Kidney (tissue), 14 donors: ENCODE data around the gene RHCG. TPM values are rescaled to one million over a fixed set of nuclear protein-coding genes. Genes with fewer than 3 reads are reported as not detected.

Experiments used
- DNase-seq, 5 donors: peaks; one replicate each; pipeline ENCODE4 v3.0.0-alpha.2; 2013 to 2020
- FAIRE-seq: peaks from 2 replicates; lab custom pipeline; 2012; peaks lifted over from hg19 to GRCh38; lab: Jason Lieb, UNC
- H3K27ac ChIP-seq, 2 donors: one replicate each; pipeline ENCODE4 v1.7.0; 2013; ENCODE audit warnings: low read depth in 2 of 2, low read length in 2 of 2, inconsistent platforms in 1 of 2
- H3K27me3 ChIP-seq: one replicate; pipeline ENCODE4 v1.7.1; 2013; ENCODE audit warnings: low read length, inconsistent platforms; ENCODE audit not compliant: control insufficient read depth, insufficient read depth
- H3K36me3 ChIP-seq, 3 donors: one replicate each; pipeline versions ENCODE4 v1.7.0 to v1.7.1; 2013; ENCODE audit warnings: low read length in 3 of 3, control low read depth in 1 of 3, inconsistent platforms in 1 of 3; ENCODE audit not compliant: insufficient read depth in 3 of 3, control insufficient read depth in 2 of 3
- H3K4me1 ChIP-seq, 3 donors: one replicate each; pipeline versions ENCODE4 v1.7.0 to v1.7.1; 2013; ENCODE audit warnings: low read length in 3 of 3, inconsistent platforms in 1 of 3, low read depth in 1 of 3; ENCODE audit not compliant: control insufficient read depth in 2 of 3, insufficient read depth in 2 of 3
- H3K4me3 ChIP-seq, 3 donors: one replicate each; pipeline versions ENCODE4 v1.7.0 to v1.8.1; 2013; ENCODE audit warnings: low read length in 3 of 3, control low read depth in 1 of 3, inconsistent platforms in 1 of 3
- H3K9ac ChIP-seq, 3 donors: one replicate each; pipeline versions ENCODE4 v1.7.0 to v1.7.1; 2013; ENCODE audit warnings: low read length in 3 of 3, control low read depth in 1 of 3, inconsistent platforms in 1 of 3
- H3K9me3 ChIP-seq, 3 donors: one replicate each; pipeline versions ENCODE4 v1.7.0 to v1.7.1; 2013; ENCODE audit warnings: low read length in 3 of 3, control low read depth in 1 of 3, inconsistent platforms in 1 of 3; ENCODE audit not compliant: control insufficient read depth in 2 of 3, insufficient read depth in 1 of 3
- intact Hi-C: fragments of 100-400 bp; cut with DNase I; formaldehyde crosslinking; loops from one replicate; pipeline ENCODE4 v1.11.1; 2022
- polyA plus RNA-seq: library from polyadenylated mRNA; stranded (reverse); fragments of 350-450 nt; fragmentation: Illumina TruSeq; extraction: RNeasy Lipid Tissue Mini Kit (QIAGEN cat#74804); gene quantifications from one replicate; pipeline ENCODE4 v1.2.3, GENCODE V29; 2014; ENCODE audit warnings: low read depth, low replicate concordance; ENCODE audit not compliant: insufficient read depth
- total RNA-seq: library from RNA; stranded (reverse); fragmentation: NEBNext Ultra II Directional; extraction: Animal tissue kit (Norgen Biotek cat#: 25700); gene quantifications from one replicate; pipeline ENCODE4 v1.2.1, GENCODE V29; 2021
- TF ChIP-seq, protein P1 (sequence below): IDR thresholded peaks from 3 replicates; pipeline ENCODE4 v1.5.1; 2012; ENCODE audit warnings: mild to moderate bottlenecking, moderate library complexity, borderline replicate concordance; ENCODE audit not compliant: insufficient read depth; ENCODE audit errors: extremely low read depth
- donor health status: control.
- donor health status: control.
- donor health status: control.
- donor health status: control.
- donor health status: control.
- donor health status: DM: yes; HTN: yes; CAD: no.
- donor health status: Normal renal cell carcinoma (clear cell type).

Gene RHCG
- total and polyA plus RNA-seq, 2 donors from 2014 or later: 1.5 to 373 TPM

DNA sequence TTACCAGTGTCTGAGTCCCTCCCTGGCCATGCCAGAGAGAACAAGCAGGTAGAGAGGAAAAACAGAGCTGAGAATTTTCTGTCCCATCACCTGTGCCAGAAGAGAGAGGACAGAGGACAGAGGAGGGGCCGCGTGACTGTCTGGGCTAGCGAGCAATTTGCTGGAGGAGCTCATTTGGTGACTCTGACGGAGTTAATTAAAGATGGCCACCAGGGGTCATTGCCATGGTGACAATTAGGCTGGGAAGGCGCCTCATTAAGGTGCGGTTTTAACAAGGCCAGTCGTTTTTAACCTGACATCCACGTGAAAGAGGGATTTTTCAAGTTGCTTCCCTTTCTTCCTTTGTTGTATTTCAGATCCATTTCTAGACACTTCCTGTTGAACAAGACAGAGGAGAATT, 72.4 kb downstream of the RHCG start:
- Histone ChIP-seq H3K9me3 (no peaks in the 10 kb centered on the region), H3K9ac (no peak overlapping the region), H3K4me1 (no peaks in the 10 kb centered on the region), H3K36me3 (no peaks in the 10 kb centered on the region), H3K4me3 (no peak overlapping the region), H3K27me3 (peaks cover 2% of the 10 kb centered on the region), H3K27ac (no peak overlapping the region)
- FAIRE-seq: no peak
- intact Hi-C loops: loop anchor here (10.0 kb wide), 1 partner anchor 59 kb away; no protein-coding TSS in a partner anchor
- TF ChIP-seq, protein P1, sequence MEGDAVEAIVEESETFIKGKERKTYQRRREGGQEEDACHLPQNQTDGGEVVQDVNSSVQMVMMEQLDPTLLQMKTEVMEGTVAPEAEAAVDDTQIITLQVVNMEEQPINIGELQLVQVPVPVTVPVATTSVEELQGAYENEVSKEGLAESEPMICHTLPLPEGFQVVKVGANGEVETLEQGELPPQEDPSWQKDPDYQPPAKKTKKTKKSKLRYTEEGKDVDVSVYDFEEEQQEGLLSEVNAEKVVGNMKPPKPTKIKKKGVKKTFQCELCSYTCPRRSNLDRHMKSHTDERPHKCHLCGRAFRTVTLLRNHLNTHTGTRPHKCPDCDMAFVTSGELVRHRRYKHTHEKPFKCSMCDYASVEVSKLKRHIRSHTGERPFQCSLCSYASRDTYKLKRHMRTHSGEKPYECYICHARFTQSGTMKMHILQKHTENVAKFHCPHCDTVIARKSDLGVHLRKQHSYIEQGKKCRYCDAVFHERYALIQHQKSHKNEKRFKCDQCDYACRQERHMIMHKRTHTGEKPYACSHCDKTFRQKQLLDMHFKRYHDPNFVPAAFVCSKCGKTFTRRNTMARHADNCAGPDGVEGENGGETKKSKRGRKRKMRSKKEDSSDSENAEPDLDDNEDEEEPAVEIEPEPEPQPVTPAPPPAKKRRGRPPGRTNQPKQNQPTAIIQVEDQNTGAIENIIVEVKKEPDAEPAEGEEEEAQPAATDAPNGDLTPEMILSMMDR: no peak
- peak in 1 of 5 donors; percentile 18 for DNase-seq

Other genes starting within 250 kb of the RHCG start
- gene POLG, start 161.8 kb downstream of the RHCG start, total RNA-seq: 72.4 TPM
- 28.6 TPM for gene POLG, start 161.8 kb downstream of the RHCG start, polyA plus RNA-seq
- gene TICRR, start 78.9 kb upstream of the RHCG start, total RNA-seq: 0.25 TPM
- not detected for gene TICRR, start 78.9 kb upstream of the RHCG start, polyA plus RNA-seq
- 4.2 TPM for gene KIF7, start 158.9 kb upstream of the RHCG start, total RNA-seq
- gene KIF7, start 158.9 kb upstream of the RHCG start, polyA plus RNA-seq: 1.4 TPM
- 2.1 TPM for gene PLIN1, start 182.8 kb upstream of the RHCG start, total RNA-seq
- 0.86 TPM for gene PLIN1, start 182.8 kb upstream of the RHCG start, polyA plus RNA-seq
- 7.7 TPM for gene PEX11A, start 194.2 kb upstream of the RHCG start, total RNA-seq
- 13.7 TPM for gene PEX11A, start 194.2 kb upstream of the RHCG start, polyA plus RNA-seq
- 2.5 TPM for gene WDR93, start 194.2 kb upstream of the RHCG start, total RNA-seq
- 1.2 TPM for gene WDR93, start 194.2 kb upstream of the RHCG start, polyA plus RNA-seq